MM.1S (cell line): ENCODE data around the gene CEP57.

ENCODE experiments used
- CTCF ChIP-seq: fragments of 300-600 bp; sonication (generic); IDR thresholded peaks from 2 replicates; pipeline ENCODE4 v1.5.1; 2016; ENCODE audit warnings: antibody characterized with exemption, low read length, mixed read lengths
- EZH2phosphoT487 ChIP-seq: fragments of 300-600 bp; sonication (generic); IDR thresholded peaks from 2 replicates; pipeline ENCODE4 v1.6.1; 2018; ENCODE audit warnings: antibody characterized with exemption, low read length

GRCh38 chr11:95803973-95804372 lies 13.7 kb downstream of the CEP57 start:
- TF ChIP-seq CTCF (no peak), EZH2phosphoT487 (no peak)
